HEK293T (cell line): Measurements from ENCODE around the gene SLC25A17.

Source experiments
- CTCF ChIA-PET: fragments of 350-600 bp; formaldehyde crosslinking; extraction: SDS; loops from one replicate; lab custom pipeline; 2021; ENCODE audit warnings: antibody characterized with exemption, inconsistent platforms; lab: Yijun Ruan, JAX
- POLR2A ChIA-PET: fragments of 350-600 bp; formaldehyde crosslinking; extraction: SDS; loops from one replicate; lab custom pipeline; 2020; ENCODE audit warnings: antibody characterized with exemption, inconsistent platforms; lab: Yijun Ruan, JAX
- DNase-seq: peaks from one replicate; pipeline ENCODE4 v3.0.0; 2012; ENCODE audit warnings: mixed read lengths; ENCODE audit errors: extremely low spot score
- ARNT ChIP-seq: fragments of 450-650 bp; IDR thresholded peaks from 2 replicates; pipeline ENCODE4 v1.6.1; 2017; ENCODE audit warnings: mild to moderate bottlenecking
- BHLHE40 ChIP-seq: fragments of 450-650 bp; IDR thresholded peaks from 2 replicates; pipeline ENCODE4 v1.6.1; 2016; ENCODE audit warnings: mild to moderate bottlenecking, moderate library complexity, borderline replicate concordance
- CTBP1 ChIP-seq: fragments of 450-650 bp; IDR thresholded peaks from 2 replicates; pipeline ENCODE4 v1.6.1; 2016; ENCODE audit warnings: borderline replicate concordance
- ELF4 ChIP-seq: fragments of 450-650 bp; IDR thresholded peaks from 2 replicates; pipeline ENCODE4 v1.6.1; 2017; ENCODE audit warnings: antibody characterized with exemption
- FOXA1 ChIP-seq: fragments of 450-650 bp; IDR thresholded peaks from 2 replicates; pipeline ENCODE4 v1.6.1; 2016; ENCODE audit warnings: mild to moderate bottlenecking
- FOXK2 ChIP-seq: fragments of 450-650 bp; IDR thresholded peaks from 2 replicates; pipeline ENCODE4 v1.6.1; 2016; ENCODE audit warnings: mild to moderate bottlenecking
- FOXM1 ChIP-seq: fragments of 450-650 bp; IDR thresholded peaks from 2 replicates; pipeline ENCODE4 v1.6.1; 2017; ENCODE audit warnings: mild to moderate bottlenecking, borderline replicate concordance
- HDGF ChIP-seq: fragments of 450-650 bp; IDR thresholded peaks from 2 replicates; pipeline ENCODE4 v1.6.1; 2017; ENCODE audit warnings: antibody characterized with exemption, borderline replicate concordance
- L3MBTL2 ChIP-seq: fragments of 450-650 bp; conservative IDR thresholded peaks from 2 replicates; pipeline ENCODE4 v1.6.1; 2016; ENCODE audit warnings: mild to moderate bottlenecking
- LEF1 ChIP-seq: fragments of 450-650 bp; IDR thresholded peaks from 2 replicates; pipeline ENCODE4 v1.6.1; 2017; ENCODE audit warnings: mild to moderate bottlenecking, borderline replicate concordance
- NFRKB ChIP-seq: fragments of 450-650 bp; IDR thresholded peaks from 2 replicates; pipeline ENCODE4 v1.6.1; 2016; ENCODE audit warnings: mild to moderate bottlenecking, moderate library complexity
- SP1 ChIP-seq: fragments of 450-650 bp; IDR thresholded peaks from 2 replicates; pipeline ENCODE4 v1.6.1; 2017
- SUZ12 ChIP-seq: fragments of 450-650 bp; IDR thresholded peaks from 2 replicates; pipeline ENCODE4 v1.6.1; 2016; ENCODE audit warnings: mild to moderate bottlenecking
- TARDBP ChIP-seq: fragments of 450-650 bp; IDR thresholded peaks from 2 replicates; pipeline ENCODE4 v1.6.1; 2016
- ZNF384 ChIP-seq: fragments of 450-650 bp; IDR thresholded peaks from 2 replicates; pipeline ENCODE4 v1.6.1; 2016
- TF ChIP-seq, protein P1 (sequence below): fragments of 450-650 bp; IDR thresholded peaks from 2 replicates; pipeline ENCODE4 v1.6.1; 2016

SLC25A17 gene

GRCh38 chr22:40743768-40744167, 75.4 kb downstream of the SLC25A17 start:
- ChIA-PET POLR2A (no interaction called here), CTCF (interaction anchor here (0.7 kb wide), 1 partner anchor 12 kb away, joined by 3 read pairs; no protein-coding TSS in a partner anchor)
- no peak for DNase-seq
- no peak for TF ChIP-seq FOXM1
- TF ChIP-seq TARDBP, result no peak
- no peak for TF ChIP-seq ELF4
- no peak for TF ChIP-seq ARNT
- TF ChIP-seq BHLHE40, result no peak
- no peak for TF ChIP-seq LEF1
- no peak for TF ChIP-seq L3MBTL2
- no peak for TF ChIP-seq CTBP1
- TF ChIP-seq ZNF384, result no peak
- TF ChIP-seq NFRKB, result no peak
- TF ChIP-seq FOXA1, result no peak
- no peak for TF ChIP-seq SP1
- no peak for TF ChIP-seq SUZ12
- no peak for TF ChIP-seq FOXK2
- TF ChIP-seq, protein P1, sequence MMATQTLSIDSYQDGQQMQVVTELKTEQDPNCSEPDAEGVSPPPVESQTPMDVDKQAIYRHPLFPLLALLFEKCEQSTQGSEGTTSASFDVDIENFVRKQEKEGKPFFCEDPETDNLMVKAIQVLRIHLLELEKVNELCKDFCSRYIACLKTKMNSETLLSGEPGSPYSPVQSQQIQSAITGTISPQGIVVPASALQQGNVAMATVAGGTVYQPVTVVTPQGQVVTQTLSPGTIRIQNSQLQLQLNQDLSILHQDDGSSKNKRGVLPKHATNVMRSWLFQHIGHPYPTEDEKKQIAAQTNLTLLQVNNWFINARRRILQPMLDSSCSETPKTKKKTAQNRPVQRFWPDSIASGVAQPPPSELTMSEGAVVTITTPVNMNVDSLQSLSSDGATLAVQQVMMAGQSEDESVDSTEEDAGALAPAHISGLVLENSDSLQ, result no peak
- no peak for TF ChIP-seq HDGF

GRCh38 chr22:40741116-40741515, 78.0 kb downstream of the SLC25A17 start:
- POLR2A ChIA-PET, result no interaction called here

DNA sequence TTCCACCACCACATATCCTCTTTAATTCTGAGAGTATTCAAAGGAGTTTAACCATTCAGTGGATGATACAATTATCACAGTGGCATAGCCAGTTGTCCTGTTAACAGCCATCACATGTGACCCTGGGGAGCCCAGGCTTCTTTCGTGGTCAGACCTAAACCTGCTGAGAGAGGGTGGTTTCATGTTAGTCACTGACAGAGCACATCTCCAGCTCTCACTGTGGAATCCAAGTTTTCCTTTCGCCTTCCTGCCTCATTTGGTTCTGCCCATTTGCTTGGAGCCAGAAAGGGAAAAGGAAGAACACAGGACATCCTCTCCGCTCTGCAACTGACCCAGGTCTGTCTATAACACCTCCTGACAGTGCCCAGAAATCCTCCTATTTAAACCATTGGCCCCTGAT, 79.4 kb downstream of the SLC25A17 start:
- ChIA-PET CTCF (no interaction called here), POLR2A (no interaction called here)
- TF ChIP-seq ARNT, result no peak
- no peak for TF ChIP-seq HDGF
- TF ChIP-seq TARDBP, result no peak
- no peak for TF ChIP-seq ZNF384
- TF ChIP-seq CTBP1, result no peak
- TF ChIP-seq FOXM1, result no peak
- TF ChIP-seq NFRKB, result no peak
- TF ChIP-seq SP1, result no peak
- no peak for TF ChIP-seq ELF4
- no peak for TF ChIP-seq FOXK2
- no peak for TF ChIP-seq BHLHE40
- TF ChIP-seq L3MBTL2, result no peak
- no peak for TF ChIP-seq FOXA1
- no peak for TF ChIP-seq LEF1
- no peak for TF ChIP-seq SUZ12
- TF ChIP-seq, protein P1, result no peak
- DNase-seq, result no peak

More at GRCh38 chr22:40741116-40741515, 78.0 kb downstream of the SLC25A17 start:
- CTCF ChIA-PET, result no interaction called here
- no peak for DNase-seq
- TF ChIP-seq SUZ12 (no peak), FOXK2 (no peak), HDGF (no peak), FOXA1 (no peak), ARNT (no peak), TARDBP (no peak), SP1 (no peak), NFRKB (no peak), L3MBTL2 (no peak), CTBP1 (no peak), BHLHE40 (no peak), ELF4 (no peak), FOXM1 (no peak), ZNF384 (no peak), LEF1 (no peak)
- TF ChIP-seq, protein P1, result no peak

GRCh38 chr22:40733919-40734318, 85.2 kb downstream of the SLC25A17 start:
- TF ChIP-seq FOXK2 (no peak), BHLHE40 (no peak), LEF1 (no peak), ARNT (no peak), CTBP1 (no peak), ZNF384 (no peak), TARDBP (no peak), FOXM1 (no peak), HDGF (no peak)
- TF ChIP-seq, protein P1, result no peak
- CTCF ChIA-PET, result no interaction called here
- no peak for DNase-seq
- POLR2A ChIA-PET, result no interaction called here

- no peak for DNase-seq
- CTCF ChIA-PET, result interaction anchor here (0.6 kb wide), 1 partner anchor 107 kb away, joined by 4 read pairs; no protein-coding TSS in a partner anchor
Observed at GRCh38 chr22:40732999-40733292, 86.2 kb downstream of the SLC25A17 start.

More at GRCh38 chr22:40732999-40733292, 86.2 kb downstream of the SLC25A17 start:
- TF ChIP-seq L3MBTL2 (no peak), HDGF (no peak), FOXM1 (no peak), SP1 (no peak), SUZ12 (no peak), ZNF384 (no peak), FOXA1 (no peak), CTBP1 (no peak), LEF1 (no peak), FOXK2 (no peak), BHLHE40 (no peak), NFRKB (no peak), ELF4 (no peak), TARDBP (no peak), ARNT (no peak)
- TF ChIP-seq, protein P1, result no peak
- POLR2A ChIA-PET, result interaction anchor here (0.9 kb wide), 1 partner anchor 12 kb away, joined by 4 read pairs; no protein-coding TSS in a partner anchor
